GM08714 (cell line): ENCODE data around the gene FAM228B.
"Not testable (repeated sequence)": the region's sequence is repeated elsewhere in the genome, so short reads cannot be mapped to it uniquely, and the experiment has no call there.

Source experiments
- H3K4me3 ChIP-seq: fragments of 200-500 bp; sonication (Bioruptor generic); 2 replicates; pipeline ENCODE4 v1.5.1; 2014; ENCODE audit warnings: mild to moderate bottlenecking, low read length, inconsistent platforms
- ZNF274 ChIP-seq: IDR thresholded peaks from 2 replicates; pipeline ENCODE4 v1.6.1; 2012; ENCODE audit warnings: mild to moderate bottlenecking, low read depth, low read length

The FAM228B gene

GRCh38 chr2:24086241-24086640 is 37.0 kb upstream of the FAM228B start:
- no peak overlapping the region for H3K4me3 ChIP-seq
- TF ChIP-seq ZNF274: no peak

GRCh38 chr2:24087032-24087431 is 36.2 kb upstream of the FAM228B start:
- no peak overlapping the region for H3K4me3 ChIP-seq
- no peak for TF ChIP-seq ZNF274

GRCh38 chr2:24088821-24089359 is 34.4 kb upstream of the FAM228B start:
- H3K4me3 ChIP-seq: no peak overlapping the region
- TF ChIP-seq ZNF274: no peak

- H3K4me3 ChIP-seq: not testable (repeated sequence)
These were observed 30.0 kb upstream of the FAM228B start for GRCh38 chr2:24093270-24093669.

- not testable (repeated sequence) for H3K4me3 ChIP-seq
These were observed 28.0 kb upstream of the FAM228B start for GRCh38 chr2:24095171-24095677.

GRCh38 chr2:24100732-24101131 is 22.5 kb upstream of the FAM228B start:
- H3K4me3 ChIP-seq: not testable (repeated sequence)

- H3K4me3 ChIP-seq: no peak overlapping the region
- no peak for TF ChIP-seq ZNF274
These were observed 21.3 kb upstream of the FAM228B start for GRCh38 chr2:24101992-24102391.

GRCh38 chr2:24102677-24103076 is 20.6 kb upstream of the FAM228B start:
- no peak for TF ChIP-seq ZNF274

GRCh38 chr2:24104110-24104650 is 19.1 kb upstream of the FAM228B start:
- TF ChIP-seq ZNF274: no peak
- no peak overlapping the region for H3K4me3 ChIP-seq

More at GRCh38 chr2:24102677-24103076, 20.6 kb upstream of the FAM228B start:
- H3K4me3 ChIP-seq: no peak overlapping the region

GRCh38 chr2:24104906-24105305 is 18.4 kb upstream of the FAM228B start:
- TF ChIP-seq ZNF274: no peak
- no peak overlapping the region for H3K4me3 ChIP-seq

GRCh38 chr2:24105816-24106215 is 17.5 kb upstream of the FAM228B start:
- no peak overlapping the region for H3K4me3 ChIP-seq
- TF ChIP-seq ZNF274: no peak

- no peak overlapping the region for H3K4me3 ChIP-seq
- no peak for TF ChIP-seq ZNF274
These were observed 16.5 kb upstream of the FAM228B start for GRCh38 chr2:24106786-24107185.

GRCh38 chr2:24107336-24107735 is 15.9 kb upstream of the FAM228B start:
- TF ChIP-seq ZNF274: no peak
- H3K4me3 ChIP-seq: no peak overlapping the region

GRCh38 chr2:24109431-24109830 is 13.8 kb upstream of the FAM228B start:
- not testable (repeated sequence) for H3K4me3 ChIP-seq

GRCh38 chr2:24110660-24111303 is 12.5 kb upstream of the FAM228B start:
- no peak overlapping the region for H3K4me3 ChIP-seq
- TF ChIP-seq ZNF274: no peak

- no peak for TF ChIP-seq ZNF274
- H3K4me3 ChIP-seq: no peak overlapping the region
These were observed 11.8 kb upstream of the FAM228B start for GRCh38 chr2:24111407-24111901.
